HK-2 (cell line): Measurements from ENCODE around the gene TMEM245.
A peak's percentile ranks its signal among the peaks of the same experiment; 100 is the strongest.
"Not testable (repeated sequence)": the region's sequence is repeated elsewhere in the genome, so short reads cannot be mapped to it uniquely, and the experiment has no call there.

Experiments
- DNase-seq: peaks from one replicate; pipeline ENCODE4 v3.0.0-alpha.2; 2018; ENCODE audit not compliant: unreplicated experiment

The TMEM245 gene

GRCh38 chr9:109064963-109065702, 54.6 kb downstream of the TMEM245 start:
- peak; percentile 31 for DNase-seq

- DNase-seq: no peak
These were observed 56.0 kb downstream of the TMEM245 start for GRCh38 chr9:109063760-109064159.

- DNase-seq: no peak
These were observed 57.2 kb downstream of the TMEM245 start for GRCh38 chr9:109062543-109062942.

- DNase-seq: no peak
These were observed 59.6 kb downstream of the TMEM245 start for GRCh38 chr9:109060191-109060590.

GRCh38 chr9:109053121-109053520, 66.6 kb downstream of the TMEM245 start:
- not testable (repeated sequence) for DNase-seq

- DNase-seq: no peak
These were observed 67.3 kb downstream of the TMEM245 start for GRCh38 chr9:109052416-109052815.

GRCh38 chr9:109051733-109052132, 68.0 kb downstream of the TMEM245 start:
- DNase-seq: no peak

- no peak for DNase-seq
These were observed 69.3 kb downstream of the TMEM245 start for GRCh38 chr9:109050444-109050843.

GRCh38 chr9:109048822-109049221, 70.9 kb downstream of the TMEM245 start:
- DNase-seq: no peak

- DNase-seq: no peak
These were observed 72.5 kb downstream of the TMEM245 start for GRCh38 chr9:109047259-109047658.

GRCh38 chr9:109046346-109046745, 73.4 kb downstream of the TMEM245 start:
- no peak for DNase-seq

- DNase-seq: no peak
These were observed 76.2 kb downstream of the TMEM245 start for GRCh38 chr9:109043578-109043977.

GRCh38 chr9:109040571-109040970, 79.2 kb downstream of the TMEM245 start:
- no peak for DNase-seq

- no peak for DNase-seq
These were observed 80.2 kb downstream of the TMEM245 start for GRCh38 chr9:109039539-109039938.

- no peak for DNase-seq
These were observed 81.6 kb downstream of the TMEM245 start for GRCh38 chr9:109037946-109038715.

GRCh38 chr9:109036744-109037680, 82.7 kb downstream of the TMEM245 start:
- DNase-seq: no peak

- peak; percentile 34 for DNase-seq
These were observed 83.9 kb downstream of the TMEM245 start for GRCh38 chr9:109035684-109036423.

- DNase-seq: no peak
These were observed 85.6 kb downstream of the TMEM245 start for GRCh38 chr9:109033941-109034700.

- no peak for DNase-seq
These were observed 88.5 kb downstream of the TMEM245 start for GRCh38 chr9:109031241-109031640.

GRCh38 chr9:109030426-109030825, 89.3 kb downstream of the TMEM245 start:
- DNase-seq: no peak

GRCh38 chr9:109028457-109028856, 91.3 kb downstream of the TMEM245 start:
- no peak for DNase-seq
